GM23338 (cell line): ENCODE results near the gene HCN1. TPM values are rescaled to one million over a fixed set of nuclear protein-coding genes. Genes with fewer than 3 reads are reported as not detected.

ENCODE experiments used
- ATAC-seq: fragments of 200-7000 bp; cut with Tn5 transposase; 3 replicates; pipeline ENCODE4 v1.9.1; 2020
- DNase-seq: peaks from one replicate; pipeline ENCODE4 v3.0.0-alpha.2; 2015; ENCODE audit warnings: low spot score
- H2AFZ ChIP-seq: fragments of 200-600 bp; sonication (generic); 2 replicates; pipeline ENCODE4 v1.8.0; 2016; ENCODE audit warnings: antibody characterized with exemption, mild to moderate bottlenecking, moderate library complexity
- H3F3A ChIP-seq: fragments of 200-600 bp; sonication (generic); replicated peaks from 2 replicates; pipeline ENCODE4 v1.8.0; 2017; ENCODE audit warnings: antibody characterized with exemption, mixed run types, low read depth
- H3K27ac ChIP-seq: fragments of 200-600 bp; sonication (generic); 2 replicates; pipeline ENCODE4 v1.6.1; 2016; ENCODE audit warnings: low read depth
- H3K27me3 ChIP-seq: fragments of 200-600 bp; sonication (generic); 2 replicates; pipeline ENCODE4 v1.8.0; 2016; ENCODE audit warnings: mild to moderate bottlenecking, mixed run types, moderate library complexity; ENCODE audit not compliant: insufficient read depth
- H3K36me3 ChIP-seq: fragments of 200-600 bp; sonication (generic); 2 replicates; pipeline ENCODE4 v1.8.0; 2016; ENCODE audit warnings: mild to moderate bottlenecking; ENCODE audit not compliant: insufficient read depth
- H3K4me1 ChIP-seq: fragments of 200-600 bp; sonication (generic); 2 replicates; pipeline ENCODE4 v1.8.0; 2016; ENCODE audit warnings: mild to moderate bottlenecking, moderate library complexity; ENCODE audit not compliant: insufficient read depth
- H3K4me2 ChIP-seq: fragments of 200-600 bp; sonication (generic); 2 replicates; pipeline ENCODE4 v1.7.1; 2017; ENCODE audit warnings: mixed run types
- H3K4me3 ChIP-seq: fragments of 200-600 bp; sonication (generic); 2 replicates; pipeline ENCODE4 v1.6.1; 2016; ENCODE audit warnings: mixed run types
- H3K79me2 ChIP-seq: fragments of 200-600 bp; sonication (generic); replicated peaks from 2 replicates; pipeline ENCODE4 v1.8.0; 2017; ENCODE audit warnings: mild to moderate bottlenecking; ENCODE audit not compliant: insufficient read depth
- H3K9me2 ChIP-seq: fragments of 200-600 bp; sonication (generic); 2 replicates; pipeline ENCODE4 v1.8.0; 2017; ENCODE audit not compliant: insufficient read depth
- H4K20me1 ChIP-seq: fragments of 200-600 bp; sonication (generic); replicated peaks from 2 replicates; pipeline ENCODE4 v1.8.0; 2017; ENCODE audit warnings: mild to moderate bottlenecking; ENCODE audit not compliant: insufficient read depth
- H3K27ac Mint-ChIP-seq: 2 replicates; pipeline ENCODE4 v1.8.0; 2020; ENCODE audit warnings: inconsistent platforms, mild to moderate bottlenecking, moderate library complexity, mixed read lengths
- H3K27me3 Mint-ChIP-seq: 3 replicates; pipeline ENCODE4 v1.8.0; 2022; ENCODE audit warnings: low read depth, mild to moderate bottlenecking, moderate library complexity, mixed read lengths, inconsistent platforms; ENCODE audit not compliant: insufficient read depth, poor library complexity
- H3K36me3 Mint-ChIP-seq: 3 replicates; pipeline ENCODE4 v1.8.0; 2021; ENCODE audit warnings: low read depth, mild to moderate bottlenecking, inconsistent platforms, moderate library complexity, mixed read lengths
- H3K4me1 Mint-ChIP-seq: 3 replicates; pipeline ENCODE4 v1.8.0; 2020; ENCODE audit warnings: mild to moderate bottlenecking, inconsistent platforms, mixed read lengths
- H3K4me3 Mint-ChIP-seq: 3 replicates; pipeline ENCODE4 v1.8.0; 2021; ENCODE audit warnings: moderate library complexity, mild to moderate bottlenecking, inconsistent platforms, mixed read lengths
- H3K9me3 Mint-ChIP-seq: 3 replicates; pipeline ENCODE4 v1.8.0; 2020; ENCODE audit warnings: moderate library complexity, mild to moderate bottlenecking, inconsistent platforms, mixed read lengths
- CREB1 ChIP-seq: fragments of 250-450 bp; sonication (Bioruptor Pico); IDR thresholded peaks from 2 replicates; pipeline ENCODE4 v1.5.0; 2020; ENCODE audit warnings: low read depth, mild to moderate bottlenecking, moderate library complexity
- ETS1 ChIP-seq: IDR thresholded peaks from 2 replicates; pipeline ENCODE4 v1.6.1; 2016; ENCODE audit warnings: antibody characterized with exemption
- EZH2phosphoT487 ChIP-seq: fragments of 200-600 bp; sonication (generic); IDR thresholded peaks from one replicate; pipeline ENCODE4 v1.8.1; 2018; ENCODE audit warnings: antibody characterized with exemption; ENCODE audit not compliant: unreplicated experiment
- JUNB ChIP-seq: IDR thresholded peaks from one replicate; pipeline ENCODE4 v1.6.1; 2016; ENCODE audit warnings: antibody characterized with exemption; ENCODE audit not compliant: unreplicated experiment
- STAT1 ChIP-seq: IDR thresholded peaks from one replicate; pipeline ENCODE4 v1.6.1; 2016; ENCODE audit warnings: antibody characterized with exemption; ENCODE audit not compliant: unreplicated experiment
- ZNF114 ChIP-seq: fragments of 250-450 bp; sonication (Bioruptor Pico); IDR thresholded peaks from 2 replicates; pipeline ENCODE4 v1.5.0; 2020; ENCODE audit warnings: mild to moderate bottlenecking, moderate library complexity
- ZNF331 ChIP-seq: fragments of 250-450 bp; sonication (Bioruptor Pico); IDR thresholded peaks from 2 replicates; pipeline ENCODE4 v1.5.0; 2020; ENCODE audit warnings: low read depth, mild to moderate bottlenecking, moderate library complexity
- ZNF462 ChIP-seq: fragments of 250-450 bp; sonication (Bioruptor Pico); IDR thresholded peaks from 2 replicates; pipeline ENCODE4 v1.5.0; 2020; ENCODE audit warnings: mild to moderate bottlenecking, moderate library complexity
- polyA plus RNA-seq: library from polyadenylated mRNA; unstranded; fragments of >200 nt; fragmentation: Nextera tagmentation; extraction: Ambion mirVana; gene quantifications from 2 replicates; pipeline ENCODE4 v1.2.1, GENCODE V29; 2016
- total RNA-seq: library from RNA; depleted of rRNA; stranded (reverse); fragments of >200 nt; shearing (Covaris generic); gene quantifications from 2 replicates; pipeline ENCODE4 v1.2.3, GENCODE V29; 2014

Gene HCN1
- total and polyA plus RNA-seq, 2 experiments from 2014 or later, result 2.8 to 6.9 TPM

- H3K27me3 Mint-ChIP-seq, result no peaks in the 10 kb centered on the region
- Histone ChIP-seq H3K9me2 (no peaks in the 10 kb centered on the region), H3K79me2 (no peaks in the 10 kb centered on the region), H3K36me3 (no peaks in the 10 kb centered on the region), H3K4me3 (no peak overlapping the region), H4K20me1 (no peaks in the 10 kb centered on the region), H3K27me3 (no peaks in the 10 kb centered on the region), H2AFZ (peak overlapping the region; percentile 49; the same call in 1 of the 2 replicates), H3F3A (no peaks in the 10 kb centered on the region), H3K4me1 (peaks cover 12% of the 10 kb centered on the region; the same call in 1 of the 2 replicates), H3K27ac (no peak overlapping the region), H3K4me2 (no peak overlapping the region)
- no peaks in the 10 kb centered on the region for H3K9me3 Mint-ChIP-seq
- DNase-seq, result no peak
- ATAC-seq, result no peak
- H3K27ac Mint-ChIP-seq, result no peak overlapping the region
- no peak overlapping the region for H3K4me3 Mint-ChIP-seq
- no peak for TF ChIP-seq ZNF114
- TF ChIP-seq JUNB, result no peak
- no peak for TF ChIP-seq STAT1
- no peak for TF ChIP-seq EZH2phosphoT487
- no peak for TF ChIP-seq ZNF462
- no peak for TF ChIP-seq ZNF331 (CRISPR knock-in tag)
- TF ChIP-seq CREB1, result no peak
- TF ChIP-seq ETS1, result no peak
- H3K36me3 Mint-ChIP-seq, result no peaks in the 10 kb centered on the region
- H3K4me1 Mint-ChIP-seq, result peaks cover 14% of the 10 kb centered on the region; the same call in 2 of the 3 replicates
Observed at GRCh38 chr5:45725537-45725936, 29.4 kb upstream of the HCN1 start.
